ENCODE data around the gene F13B.

DNA sequence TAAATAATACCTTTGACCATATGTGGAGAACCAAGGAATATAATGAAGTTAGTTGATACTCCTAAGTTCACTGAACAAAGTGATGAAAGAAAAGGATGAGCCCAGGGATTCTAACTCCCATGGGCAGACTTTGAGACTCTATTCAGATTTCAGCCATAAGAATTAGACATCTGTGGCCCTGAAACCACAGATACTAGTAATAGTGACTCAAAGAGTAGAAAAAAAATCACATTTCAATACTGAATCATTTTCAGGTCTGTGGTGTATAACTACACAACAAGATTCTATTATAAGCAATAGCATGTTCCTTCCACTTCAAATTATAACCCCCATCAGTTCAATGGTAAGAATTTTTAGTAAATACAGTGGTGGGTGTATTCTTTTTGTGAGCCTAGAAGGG is 16.4 kb upstream of the F13B start:
- TF ChIP-seq, protein P1, sequence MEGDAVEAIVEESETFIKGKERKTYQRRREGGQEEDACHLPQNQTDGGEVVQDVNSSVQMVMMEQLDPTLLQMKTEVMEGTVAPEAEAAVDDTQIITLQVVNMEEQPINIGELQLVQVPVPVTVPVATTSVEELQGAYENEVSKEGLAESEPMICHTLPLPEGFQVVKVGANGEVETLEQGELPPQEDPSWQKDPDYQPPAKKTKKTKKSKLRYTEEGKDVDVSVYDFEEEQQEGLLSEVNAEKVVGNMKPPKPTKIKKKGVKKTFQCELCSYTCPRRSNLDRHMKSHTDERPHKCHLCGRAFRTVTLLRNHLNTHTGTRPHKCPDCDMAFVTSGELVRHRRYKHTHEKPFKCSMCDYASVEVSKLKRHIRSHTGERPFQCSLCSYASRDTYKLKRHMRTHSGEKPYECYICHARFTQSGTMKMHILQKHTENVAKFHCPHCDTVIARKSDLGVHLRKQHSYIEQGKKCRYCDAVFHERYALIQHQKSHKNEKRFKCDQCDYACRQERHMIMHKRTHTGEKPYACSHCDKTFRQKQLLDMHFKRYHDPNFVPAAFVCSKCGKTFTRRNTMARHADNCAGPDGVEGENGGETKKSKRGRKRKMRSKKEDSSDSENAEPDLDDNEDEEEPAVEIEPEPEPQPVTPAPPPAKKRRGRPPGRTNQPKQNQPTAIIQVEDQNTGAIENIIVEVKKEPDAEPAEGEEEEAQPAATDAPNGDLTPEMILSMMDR (IDR thresholded peaks at IDR 0.05 in 2 of 3, conservative IDR thresholded peaks at IDR 0.05 in 1 of 3; ENCODE audit: borderline replicate concordance in 1 of 3, insufficient read depth in 1 of 3, low read depth in 2 of 3, low read length in 2 of 3) = no peak
- TF ChIP-seq ELF1 (IDR thresholded peaks at IDR 0.05; ENCODE audit: borderline replicate concordance, low read depth) (no peak), POLR2AphosphoS5 (IDR thresholded peaks at IDR 0.05; ENCODE audit: low read depth, low read length) (no peak), CEBPB (IDR thresholded peaks at IDR 0.05; ENCODE audit: low read depth) (no peak), POLR2A (IDR thresholded peaks at IDR 0.05; ENCODE audit: borderline replicate concordance, extremely low read depth, insufficient read depth, insufficient read length) (no peak), EZH2 (IDR thresholded peaks at IDR 0.05) (no peak), RAD21 (IDR thresholded peaks at IDR 0.05; ENCODE audit: low read depth) (no peak), TCF7L2 (IDR thresholded peaks at IDR 0.05; ENCODE audit: borderline replicate concordance, extremely low read depth, insufficient read depth, insufficient read length) (no peak), FOSL1 (IDR thresholded peaks at IDR 0.05; ENCODE audit: low read depth) (no peak), ZFX (IDR thresholded peaks at IDR 0.05) (no peak)
- TF ChIP-seq, protein P2, sequence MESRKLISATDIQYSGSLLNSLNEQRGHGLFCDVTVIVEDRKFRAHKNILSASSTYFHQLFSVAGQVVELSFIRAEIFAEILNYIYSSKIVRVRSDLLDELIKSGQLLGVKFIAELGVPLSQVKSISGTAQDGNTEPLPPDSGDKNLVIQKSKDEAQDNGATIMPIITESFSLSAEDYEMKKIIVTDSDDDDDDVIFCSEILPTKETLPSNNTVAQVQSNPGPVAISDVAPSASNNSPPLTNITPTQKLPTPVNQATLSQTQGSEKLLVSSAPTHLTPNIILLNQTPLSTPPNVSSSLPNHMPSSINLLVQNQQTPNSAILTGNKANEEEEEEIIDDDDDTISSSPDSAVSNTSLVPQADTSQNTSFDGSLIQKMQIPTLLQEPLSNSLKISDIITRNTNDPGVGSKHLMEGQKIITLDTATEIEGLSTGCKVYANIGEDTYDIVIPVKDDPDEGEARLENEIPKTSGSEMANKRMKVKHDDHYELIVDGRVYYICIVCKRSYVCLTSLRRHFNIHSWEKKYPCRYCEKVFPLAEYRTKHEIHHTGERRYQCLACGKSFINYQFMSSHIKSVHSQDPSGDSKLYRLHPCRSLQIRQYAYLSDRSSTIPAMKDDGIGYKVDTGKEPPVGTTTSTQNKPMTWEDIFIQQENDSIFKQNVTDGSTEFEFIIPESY (IDR thresholded peaks at IDR 0.05; ENCODE audit: extremely low read depth, insufficient replicate concordance, low read length) = no peak

Measured in HCT116 (cell line).